B cell (primary cell): ENCODE results near the gene RAB17. TPM values are rescaled to one million over a fixed set of nuclear protein-coding genes. Genes with fewer than 3 reads are reported as not detected.

Experiments
- ATAC-seq: fragments of 200-7000 bp; cut with Tn5 transposase; one replicate; pipeline ENCODE4 v1.10.0; 2021; ENCODE audit warnings: low read depth, mild to moderate bottlenecking, moderate number of reproducible peaks, moderate library complexity
- CTCF ChIA-PET: fragments of 350-600 bp; sonication (Branson Sonifier 250); formaldehyde crosslinking; loops from one replicate; lab custom pipeline; 2021; ENCODE audit warnings: antibody characterized with exemption, inconsistent platforms; lab: Charles Lee
- POLR2A ChIA-PET: fragments of 350-600 bp; sonication (Branson Sonifier 250); formaldehyde crosslinking; loops from one replicate; lab custom pipeline; 2021; ENCODE audit warnings: antibody characterized with exemption; lab: Charles Lee
- DNase-seq: peaks from one replicate; pipeline ENCODE4 v3.0.0; 2013
- H2AFZ ChIP-seq: 2 replicates; pipeline ENCODE4 v1.6.1; 2012; ENCODE audit warnings: mild to moderate bottlenecking, low read depth, low read length; ENCODE audit not compliant: insufficient read depth, poor library complexity, severe bottlenecking
- H3K27ac ChIP-seq, 2 donors: 1 replicate in 1 of 2; 2 replicates in 1 of 2; pipeline ENCODE4 v1.5.1; 2012 to 2013; ENCODE audit warnings: low read length in 2 of 2, mild to moderate bottlenecking in 2 of 2, moderate library complexity in 1 of 2
- H3K27me3 ChIP-seq, 4 experiments: fragments of 200-600 bp in 1 of 4; sonication (generic) in 1 of 4; replicated peaks in 1 of 4; 1 replicate in 2 of 4; 2 replicates in 2 of 4; pipeline versions ENCODE4 v1.6.1 to v1.7.0; 2013 to 2016; ENCODE audit warnings: low read length in 3 of 4, mild to moderate bottlenecking in 2 of 4, mixed read lengths in 1 of 4, moderate library complexity in 1 of 4; ENCODE audit not compliant: insufficient read depth in 4 of 4, control insufficient read depth in 3 of 4; ENCODE audit errors: control extremely low read depth in 1 of 4
- H3K36me3 ChIP-seq, 2 experiments: replicated peaks in 1 of 2; 1 replicate in 1 of 2; 2 replicates in 1 of 2; pipeline versions ENCODE4 v1.6.1 to v1.7.1; 2013; ENCODE audit warnings: low read length in 1 of 2; ENCODE audit not compliant: insufficient read depth in 2 of 2, control insufficient read depth in 1 of 2; ENCODE audit errors: control extremely low read depth in 1 of 2, extremely low read depth in 1 of 2
- H3K4me1 ChIP-seq, 2 donors: fragments of 200-600 bp in 1 of 2; sonication (generic) in 1 of 2; 1 replicate in 1 of 2; 2 replicates in 1 of 2; pipeline versions ENCODE4 v1.5.1 to v1.6.1; 2013 to 2017; ENCODE audit warnings: low read length in 2 of 2; ENCODE audit not compliant: control insufficient read depth in 2 of 2, insufficient read depth in 2 of 2
- H3K4me2 ChIP-seq: replicated peaks from 2 replicates; pipeline ENCODE3; 2012; ENCODE audit warnings: mild to moderate bottlenecking, low read depth, low read length; ENCODE audit not compliant: poor library complexity, severe bottlenecking
- H3K4me3 ChIP-seq, 5 experiments: fragments of 200-600 bp in 1 of 5; sonication (generic) in 1 of 5; 1 replicate in 3 of 5; 2 replicates in 2 of 5; pipeline versions ENCODE4 v1.5.1 to v1.7.0; 2011 to 2016; ENCODE audit warnings: low read length in 4 of 5, mild to moderate bottlenecking in 4 of 5, low read depth in 2 of 5, control low read depth in 1 of 5, moderate library complexity in 1 of 5; ENCODE audit not compliant: insufficient read depth in 1 of 5; ENCODE audit errors: control extremely low read depth in 1 of 5, extremely low read depth in 1 of 5
- H3K79me2 ChIP-seq: fragments of 200-600 bp; sonication (generic); one replicate; pipeline ENCODE4 v1.6.0; 2016; ENCODE audit warnings: low read length; ENCODE audit not compliant: control insufficient read depth, insufficient read depth
- H3K9ac ChIP-seq: fragments of 200-600 bp; sonication (generic); 2 replicates; pipeline ENCODE4 v1.6.1; 2017; ENCODE audit warnings: mild to moderate bottlenecking, low read length, moderate library complexity
- H3K9me3 ChIP-seq, 3 donors: one replicate each; pipeline versions ENCODE4 v1.6.1 to v1.7.1; 2013; ENCODE audit warnings: low read length in 2 of 3; ENCODE audit not compliant: control insufficient read depth in 2 of 3, insufficient read depth in 1 of 3; ENCODE audit errors: control extremely low read depth in 1 of 3
- H4K20me1 ChIP-seq: 2 replicates; pipeline ENCODE4 v1.6.0; 2012; ENCODE audit warnings: mild to moderate bottlenecking, low read length; ENCODE audit not compliant: insufficient read depth, control insufficient read depth, poor library complexity, severe bottlenecking
- H3K27ac Mint-ChIP-seq: one replicate; pipeline ENCODE4 v1.8.0; 2021; ENCODE audit warnings: mixed read lengths
- H3K27me3 Mint-ChIP-seq: one replicate; pipeline ENCODE4 v1.8.0; 2021; ENCODE audit warnings: mixed read lengths
- H3K4me1 Mint-ChIP-seq: one replicate; pipeline ENCODE4 v1.8.0; 2021; ENCODE audit warnings: mixed read lengths
- H3K4me3 Mint-ChIP-seq: one replicate; pipeline ENCODE4 v1.8.0; 2021; ENCODE audit warnings: mixed read lengths
- H3K9me3 Mint-ChIP-seq: one replicate; pipeline ENCODE4 v1.8.0; 2022; ENCODE audit warnings: mixed read lengths; ENCODE audit not compliant: insufficient read depth
- CTCF ChIP-seq: fragments of 200-600 bp; IDR thresholded peaks from one replicate; pipeline ENCODE4 v1.8.0; 2022; ENCODE audit warnings: antibody characterized with exemption, mild to moderate bottlenecking
- EZH2 ChIP-seq: IDR thresholded peaks from 2 replicates; pipeline ENCODE4 v1.6.1; 2012; ENCODE audit warnings: borderline replicate concordance, low read depth, mild to moderate bottlenecking, moderate library complexity, low read length; ENCODE audit not compliant: insufficient read depth, poor library complexity, severe bottlenecking
- WGBS: methylation state at CpG from one replicate; pipeline ENCODE4 v1.1.5; 2013; ENCODE audit warnings: missing lambda C conversion rate; ENCODE audit not compliant: insufficient coverage; 5-methylcytosine and 5-hydroxymethylcytosine counted together
- intact Hi-C: fragments of 100-400 bp; cut with micrococcal nuclease; formaldehyde crosslinking; loops from one replicate; pipeline ENCODE4 v1.10.0; 2022
- polyA plus RNA-seq: library from polyadenylated mRNA; depleted of rRNA; stranded (reverse); fragments of >200 nt; gene quantifications from 2 replicates; pipeline ENCODE4 v1.2.3, GENCODE V29; 2012
- total RNA-seq, 2 donors: library from RNA; stranded (reverse); fragments of 120-200 nt in 1 of 2; gene quantifications; 1 replicate in 1 of 2; 2 replicates in 1 of 2; pipeline versions ENCODE4 v1.2.3 to v1.2.4, GENCODE V29; 2013 to 2022

The RAB17 gene
- total and polyA plus RNA-seq, 2 donors (not counting 1 experiment from before 2014, with no cell fraction given): not detected

DNA sequence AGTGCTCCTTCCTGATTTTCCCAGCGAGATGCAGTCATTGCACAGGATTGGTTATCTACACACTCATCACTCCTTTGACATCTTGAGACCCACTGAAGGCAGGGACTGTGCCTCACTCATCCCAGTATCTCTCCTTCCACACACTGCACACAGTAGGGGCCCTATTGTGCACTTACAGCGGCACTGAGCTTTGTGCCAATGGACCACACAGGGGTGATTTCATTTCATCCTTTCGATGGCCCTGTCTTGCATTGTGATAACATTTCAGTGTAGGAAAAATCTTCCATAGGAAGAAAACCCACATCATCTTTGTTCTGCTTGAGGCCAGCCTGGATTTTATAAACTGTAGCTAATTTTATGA is 25.8 kb upstream of the RAB17 start:
- peaks cover 0 to 4% (median 0%) of the 10 kb centered on the region in 4 experiments for H3K27me3 ChIP-seq
- H3K4me2 ChIP-seq: peak overlapping the region; percentile 42
- ATAC-seq (no peak), DNase-seq (no peak)
- H3K4me1 ChIP-seq: peaks cover 16% of the 10 kb centered on the region in 2 donors
- no peaks in the 10 kb centered on the region for H3K79me2 ChIP-seq
- H3K27me3 Mint-ChIP-seq: peaks cover 4% of the 10 kb centered on the region
- no peak overlapping the region for H3K4me3 Mint-ChIP-seq
- no peak overlapping the region for H3K4me3 ChIP-seq
- ChIA-PET POLR2A (no interaction called here), CTCF (interaction anchor here (1.4 to 2.2 kb wide), 2 partner anchors 56 to 128 kb away, joined by 3 to 7 read pairs; no protein-coding TSS in a partner anchor)
- no peak overlapping the region for H3K27ac ChIP-seq
- no peaks in the 10 kb centered on the region for H3K9me3 ChIP-seq
- peaks cover 23% of the 10 kb centered on the region for H3K4me1 Mint-ChIP-seq
- H3K36me3 ChIP-seq: no peaks in the 10 kb centered on the region
- no peak overlapping the region for H3K9ac ChIP-seq
- no peaks in the 10 kb centered on the region for H4K20me1 ChIP-seq
- no peak for TF ChIP-seq CTCF
- no peak for TF ChIP-seq EZH2
- WGBS: 75% methylated on average over 1 of the region's 3 CpGs
- no peak overlapping the region for H3K27ac Mint-ChIP-seq
- no peaks in the 10 kb centered on the region for H3K9me3 Mint-ChIP-seq
- H2AFZ ChIP-seq: no peak overlapping the region
- intact Hi-C loops: no loop called here

- DNase-seq (no peak), ATAC-seq (no peak)
- no peaks in the 10 kb centered on the region for H3K36me3 ChIP-seq
- no peak overlapping the region for H3K4me3 Mint-ChIP-seq
- no peak overlapping the region for H3K4me3 ChIP-seq
- no peaks in the 10 kb centered on the region for H3K79me2 ChIP-seq
- peaks cover 23% of the 10 kb centered on the region for H3K4me1 Mint-ChIP-seq
- H3K9me3 Mint-ChIP-seq: no peaks in the 10 kb centered on the region
- H3K27me3 ChIP-seq: peaks cover 0 to 4% (median 0%) of the 10 kb centered on the region in 4 experiments
- ChIA-PET CTCF (interaction anchor here (2.2 kb wide), 1 partner anchor 129 kb away, joined by 7 read pairs; no protein-coding TSS in a partner anchor), POLR2A (no interaction called here)
- 77% methylated on average over 2 of the region's 4 CpGs for WGBS
- intact Hi-C loops: no loop called here
- TF ChIP-seq EZH2 (no peak), CTCF (no peak)
- H2AFZ ChIP-seq: no peak overlapping the region
- H3K27ac Mint-ChIP-seq: no peak overlapping the region
- H3K4me2 ChIP-seq: no peak overlapping the region
- H4K20me1 ChIP-seq: no peaks in the 10 kb centered on the region
- peaks cover 16% of the 10 kb centered on the region in 2 donors for H3K4me1 ChIP-seq
- H3K9ac ChIP-seq: no peak overlapping the region
- no peak overlapping the region for H3K27ac ChIP-seq
- no peaks in the 10 kb centered on the region for H3K9me3 ChIP-seq
- H3K27me3 Mint-ChIP-seq: peaks cover 3% of the 10 kb centered on the region
These were observed 25.2 kb upstream of the RAB17 start for GRCh38 chr2:237615631-237616249.
